Activated effector memory CD4-positive, alpha-beta T cell treated with anti-CD3 and anti-CD28 coated beads, Interleukin-2, amount 50 U/mL, for 16 hours (primary cell): ENCODE measurements around the gene NUDT9.
"Not testable (repeated sequence)": the region's sequence is repeated elsewhere in the genome, so short reads cannot be mapped to it uniquely, and the experiment has no call there.

Experiments
- DNase-seq: peaks from one replicate; pipeline ENCODE4 v3.0.0-alpha.2; 2020

NUDT9 gene

GRCh38 chr4:87422104-87423052 is at the start of gene NUDT9:
NUDT9 (plus strand) TSS chr4:87422573; CDS start chr4:87422906, 333 bp downstream.
- DNase-seq = peak; percentile 95

GRCh38 chr4:87375719-87376291 is 46.6 kb upstream of the NUDT9 start:
- no peak for DNase-seq

GRCh38 chr4:87377816-87378215 is 44.6 kb upstream of the NUDT9 start:
- DNase-seq = no peak

- DNase-seq = no peak
Measured at GRCh38 chr4:87382116-87382515, 40.3 kb upstream of the NUDT9 start.

- no peak for DNase-seq
Measured at GRCh38 chr4:87382931-87383330, 39.4 kb upstream of the NUDT9 start.

- not testable (repeated sequence) for DNase-seq
Measured at GRCh38 chr4:87384466-87385132, 37.8 kb upstream of the NUDT9 start.

GRCh38 chr4:87387237-87387636 is 35.1 kb upstream of the NUDT9 start:
- DNase-seq = no peak

GRCh38 chr4:87388901-87389300 is 33.5 kb upstream of the NUDT9 start:
- DNase-seq = no peak

GRCh38 chr4:87390055-87390454 is 32.3 kb upstream of the NUDT9 start:
- DNase-seq = not testable (repeated sequence)

- DNase-seq = no peak
Measured at GRCh38 chr4:87390551-87390890, 31.9 kb upstream of the NUDT9 start.

- peak; percentile 91 for DNase-seq
Measured at GRCh38 chr4:87390891-87391575, 31.3 kb upstream of the NUDT9 start, which contains the start of gene HSD17B11. HSD17B11 (minus strand) TSS chr4:87391188; CDS start chr4:87391070, 118 bp downstream.

- DNase-seq = no peak
Measured at GRCh38 chr4:87391576-87392054, 30.8 kb upstream of the NUDT9 start.

GRCh38 chr4:87392183-87392582 is 30.2 kb upstream of the NUDT9 start:
- no peak for DNase-seq

- DNase-seq = not testable (repeated sequence)
Measured at GRCh38 chr4:87395073-87395472, 27.3 kb upstream of the NUDT9 start.

GRCh38 chr4:87395851-87396250 is 26.5 kb upstream of the NUDT9 start:
- not testable (repeated sequence) for DNase-seq

- DNase-seq = no peak
Measured at GRCh38 chr4:87399148-87399547, 23.2 kb upstream of the NUDT9 start.

- DNase-seq = no peak
Measured at GRCh38 chr4:87399954-87400353, 22.4 kb upstream of the NUDT9 start.

GRCh38 chr4:87403732-87404131 is 18.6 kb upstream of the NUDT9 start:
- not testable (repeated sequence) for DNase-seq

GRCh38 chr4:87405211-87405820 is 17.1 kb upstream of the NUDT9 start:
- DNase-seq = no peak

GRCh38 chr4:87406462-87406861 is 15.9 kb upstream of the NUDT9 start:
- no peak for DNase-seq

GRCh38 chr4:87406902-87407301 is 15.5 kb upstream of the NUDT9 start:
- not testable (repeated sequence) for DNase-seq

GRCh38 chr4:87409420-87409939 is 12.9 kb upstream of the NUDT9 start:
- no peak for DNase-seq
